Bronchial epithelial cell (primary cell): Measurements from ENCODE around the gene HOXB5. TPM values are rescaled to one million over a fixed set of nuclear protein-coding genes. Genes with fewer than 3 reads are reported as not detected.
A peak's percentile ranks its signal among the peaks of the same experiment; 100 is the strongest.

ENCODE experiments used
- DNase-seq: peaks from one replicate; pipeline ENCODE4 v3.0.0-alpha.2; 2010; ENCODE audit warnings: low read depth
- FAIRE-seq: peaks from 2 replicates; lab custom pipeline; 2011; peaks lifted over from hg19 to GRCh38; lab: Jason Lieb, UNC
- H3K27me3 ChIP-seq: 2 replicates; pipeline ENCODE4 v1.5.1; 2011; ENCODE audit warnings: low read length; ENCODE audit not compliant: control insufficient read depth, insufficient read depth
- H3K36me3 ChIP-seq: 2 replicates; pipeline ENCODE4 v1.5.1; 2011; ENCODE audit warnings: low read length; ENCODE audit not compliant: control insufficient read depth, insufficient read depth
- H3K4me3 ChIP-seq: 2 replicates; pipeline ENCODE4 v1.5.1; 2011; ENCODE audit warnings: mild to moderate bottlenecking, low read depth, low read length, control low read depth
- total RNA-seq: library from RNA; depleted of rRNA; stranded (reverse); fragments of >200 nt; gene quantifications from 2 replicates; pipeline ENCODE4 v1.2.1, GENCODE V29; 2014
- TF ChIP-seq, protein P1 (sequence below): IDR thresholded peaks from 2 replicates; pipeline ENCODE4 v1.5.1; 2011; ENCODE audit warnings: mild to moderate bottlenecking, moderate library complexity, low read length, control low read depth, inconsistent platforms; ENCODE audit not compliant: insufficient read depth, severe bottlenecking

The HOXB5 gene
- total RNA-seq, 1 donor from 2014 or later, result not detected

DNA sequence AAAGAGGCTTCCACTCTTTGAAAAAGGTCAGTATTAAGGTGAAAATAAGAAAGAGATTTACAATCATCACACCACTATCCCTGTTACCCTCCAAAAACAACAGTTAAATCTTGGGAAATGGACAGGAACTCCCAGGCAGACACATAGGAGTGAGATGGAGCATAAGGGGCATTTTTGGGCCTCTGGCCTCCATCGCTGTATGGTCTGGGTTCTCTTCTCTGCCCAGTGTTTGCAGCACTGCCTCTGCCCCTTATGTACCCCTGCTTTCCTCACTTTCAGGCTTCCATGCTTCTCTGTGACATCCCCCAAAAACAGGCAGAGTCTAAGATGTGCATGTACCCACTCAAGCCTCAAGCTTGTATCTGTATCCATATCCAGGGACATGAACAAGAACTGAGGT is 48.0 kb downstream of the HOXB5 start:
- TF ChIP-seq, protein P1, sequence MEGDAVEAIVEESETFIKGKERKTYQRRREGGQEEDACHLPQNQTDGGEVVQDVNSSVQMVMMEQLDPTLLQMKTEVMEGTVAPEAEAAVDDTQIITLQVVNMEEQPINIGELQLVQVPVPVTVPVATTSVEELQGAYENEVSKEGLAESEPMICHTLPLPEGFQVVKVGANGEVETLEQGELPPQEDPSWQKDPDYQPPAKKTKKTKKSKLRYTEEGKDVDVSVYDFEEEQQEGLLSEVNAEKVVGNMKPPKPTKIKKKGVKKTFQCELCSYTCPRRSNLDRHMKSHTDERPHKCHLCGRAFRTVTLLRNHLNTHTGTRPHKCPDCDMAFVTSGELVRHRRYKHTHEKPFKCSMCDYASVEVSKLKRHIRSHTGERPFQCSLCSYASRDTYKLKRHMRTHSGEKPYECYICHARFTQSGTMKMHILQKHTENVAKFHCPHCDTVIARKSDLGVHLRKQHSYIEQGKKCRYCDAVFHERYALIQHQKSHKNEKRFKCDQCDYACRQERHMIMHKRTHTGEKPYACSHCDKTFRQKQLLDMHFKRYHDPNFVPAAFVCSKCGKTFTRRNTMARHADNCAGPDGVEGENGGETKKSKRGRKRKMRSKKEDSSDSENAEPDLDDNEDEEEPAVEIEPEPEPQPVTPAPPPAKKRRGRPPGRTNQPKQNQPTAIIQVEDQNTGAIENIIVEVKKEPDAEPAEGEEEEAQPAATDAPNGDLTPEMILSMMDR, result no peak
- Histone ChIP-seq H3K4me3 (no peak overlapping the region), H3K36me3 (no peaks in the 10 kb centered on the region), H3K27me3 (peaks cover 75% of the 10 kb centered on the region)
- FAIRE-seq, result no peak
- no peak for DNase-seq

DNA sequence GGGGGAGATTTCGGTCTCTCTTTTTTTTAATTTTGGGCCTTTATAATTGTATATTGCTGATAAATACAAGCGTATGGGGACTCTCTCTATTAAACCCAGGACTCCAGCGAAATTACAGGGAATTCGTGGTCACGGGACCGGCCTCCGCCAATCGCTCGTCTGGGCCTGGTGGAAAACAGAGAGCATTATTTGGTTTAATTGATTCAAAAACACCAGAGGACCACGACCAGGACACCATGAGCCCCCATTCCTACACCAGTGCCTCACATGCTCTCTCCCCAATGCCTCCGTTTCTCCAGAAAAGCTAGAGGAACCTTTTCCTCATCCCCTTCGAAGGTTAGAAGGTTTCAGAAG is 48.6 kb downstream of the HOXB5 start, which contains the start of gene HOXB2:
Gene HOXB2, minus strand, starts transcription at position 88 of the 354 bp plus-strand sequence. CDS start 198 bp downstream, outside the sequence.
- TF ChIP-seq, protein P1, result no peak
- H3K27me3 ChIP-seq, result peaks cover 73% of the 10 kb centered on the region
- no peak within 1 kb of the TSS for H3K4me3 ChIP-seq
- FAIRE-seq (no peak), DNase-seq (no peak)
- no peaks in the 10 kb centered on the region for H3K36me3 ChIP-seq

DNA sequence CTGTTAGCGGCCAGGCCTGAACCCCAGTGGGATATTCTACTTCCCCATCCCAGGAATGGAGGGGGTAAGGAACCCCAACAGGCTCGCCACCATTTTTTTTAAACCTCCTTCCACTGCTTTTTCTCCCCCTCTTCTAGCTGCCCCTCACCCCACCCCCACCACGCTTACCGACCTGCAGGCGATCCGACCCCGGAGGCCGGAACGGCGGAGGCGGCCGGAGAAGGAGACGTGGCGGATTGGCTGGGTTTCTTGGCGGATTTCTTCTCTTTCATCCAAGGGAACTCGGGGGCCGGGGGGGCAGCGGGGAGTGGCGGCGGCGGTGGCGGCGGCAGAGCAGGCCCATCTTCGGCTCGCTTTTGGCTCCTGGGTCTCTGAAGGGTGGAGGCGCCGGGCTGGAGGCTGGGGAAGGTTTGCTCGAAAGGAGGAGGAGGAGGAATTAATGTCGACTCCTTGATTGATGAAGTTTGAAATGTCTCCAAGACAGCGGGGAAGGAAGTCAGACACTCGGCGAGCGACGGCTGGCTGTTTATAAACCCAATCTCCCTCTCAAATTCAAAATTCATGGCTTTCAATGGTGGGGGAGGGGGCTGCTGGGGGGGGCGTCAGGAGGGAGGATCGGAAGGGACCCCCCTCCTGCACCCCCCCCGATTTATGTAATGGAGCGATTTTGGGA is 49.1 kb downstream of the HOXB5 start:
- FAIRE-seq, result no peak

DNA sequence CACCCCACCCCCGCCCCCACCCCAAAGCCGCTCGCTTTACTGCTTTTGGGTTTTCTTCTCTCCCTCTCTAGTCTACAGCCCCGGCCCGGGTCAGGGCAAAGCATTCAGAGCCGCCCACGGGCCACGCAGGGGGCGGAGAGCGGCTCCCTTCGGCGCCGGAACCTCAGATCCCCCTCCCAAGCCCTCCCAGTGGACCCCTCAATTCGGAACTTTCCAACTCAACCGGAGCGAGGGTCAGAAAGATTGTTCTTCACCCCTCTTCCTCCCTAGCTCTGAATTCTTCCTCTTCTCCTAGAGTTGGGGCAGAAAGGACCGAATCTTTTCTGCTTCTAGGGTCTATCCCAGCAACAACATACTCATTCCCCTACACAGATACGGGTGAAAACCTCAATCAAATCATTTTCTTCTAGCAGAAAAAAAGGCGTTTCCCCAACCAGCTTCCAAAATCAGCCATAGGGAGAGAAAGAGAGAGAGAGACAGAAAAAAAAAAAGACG is 49.7 kb downstream of the HOXB5 start:
- FAIRE-seq, result no peak

More for the DNA sequence above, 49.1 kb downstream of the HOXB5 start:
- no peak for DNase-seq
- TF ChIP-seq, protein P1, result no peak
- Histone ChIP-seq H3K36me3 (no peaks in the 10 kb centered on the region), H3K4me3 (no peak overlapping the region), H3K27me3 (peaks cover 71% of the 10 kb centered on the region)

DNA sequence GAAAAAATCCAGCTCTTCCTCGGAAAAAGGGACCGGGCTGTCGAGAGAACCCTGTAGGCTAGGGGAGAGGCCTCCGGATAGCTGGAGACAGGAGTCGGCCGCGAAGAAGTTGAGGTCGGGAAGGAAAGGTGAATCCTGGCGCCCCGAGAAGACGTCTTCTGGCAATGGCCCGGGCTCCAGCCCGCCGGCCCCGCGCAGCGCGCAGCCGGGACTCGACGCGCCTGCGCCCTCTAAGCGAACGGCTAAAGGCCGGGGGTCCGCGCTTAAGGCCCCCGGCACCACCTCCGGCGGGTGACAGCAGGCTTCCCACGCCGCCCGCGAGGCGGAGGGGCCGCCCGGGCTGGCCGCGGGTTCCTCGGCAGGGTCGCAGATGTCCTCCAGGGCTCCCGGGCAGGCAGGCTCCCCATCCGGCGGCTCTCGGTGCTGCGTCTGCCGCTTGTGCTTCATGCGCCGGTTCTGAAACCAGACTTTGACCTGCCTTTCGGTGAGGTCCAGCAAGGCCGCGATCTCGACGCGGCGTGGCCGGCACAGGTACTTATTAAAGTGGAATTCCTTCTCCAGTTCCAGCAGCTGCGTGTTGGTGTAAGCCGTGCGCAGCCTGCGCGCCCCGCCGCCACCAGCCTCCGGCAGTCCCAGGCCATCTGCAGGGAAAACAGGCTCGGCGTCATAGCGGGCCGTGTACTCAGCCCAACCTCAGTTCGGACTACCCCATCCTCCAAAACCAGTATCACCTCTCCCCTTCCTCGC is 50.3 kb downstream of the HOXB5 start:
- peaks cover 66% of the 10 kb centered on the region for H3K27me3 ChIP-seq
- TF ChIP-seq, protein P1, result no peak
- no peak overlapping the region for H3K4me3 ChIP-seq
- DNase-seq (peak; percentile 1), FAIRE-seq (no peak)
- no peaks in the 10 kb centered on the region for H3K36me3 ChIP-seq

More for the DNA sequence above, 49.7 kb downstream of the HOXB5 start:
- Histone ChIP-seq H3K4me3 (no peak overlapping the region), H3K36me3 (no peaks in the 10 kb centered on the region), H3K27me3 (peaks cover 71% of the 10 kb centered on the region)
- DNase-seq, result no peak
- TF ChIP-seq, protein P1, result no peak
